Activated CD8-positive, alpha-beta memory T cell treated with anti-CD3 and anti-CD28 coated beads for 36 hours (primary cell): ENCODE measurements around the gene OR2AJ1. TPM values are rescaled to one million over a fixed set of nuclear protein-coding genes. Genes with fewer than 3 reads are reported as not detected.

Experiments used
- CTCF ChIA-PET: fragments of 350-600 bp; sonication (Branson Sonifier 250); formaldehyde crosslinking; loops from one replicate; lab custom pipeline; 2021; ENCODE audit warnings: antibody characterized with exemption; lab: Charles Lee
- POLR2A ChIA-PET: fragments of 350-600 bp; sonication (Branson Sonifier 250); formaldehyde crosslinking; loops from one replicate; lab custom pipeline; 2021; ENCODE audit warnings: antibody characterized with exemption; lab: Charles Lee
- total RNA-seq, 2 experiments: library from RNA; stranded (reverse); gene quantifications; one replicate each; pipeline ENCODE4 v1.2.3, GENCODE V29; 2021

OR2AJ1 gene
- total RNA-seq, 2 experiments from 2014 or later, result not detected

DNA sequence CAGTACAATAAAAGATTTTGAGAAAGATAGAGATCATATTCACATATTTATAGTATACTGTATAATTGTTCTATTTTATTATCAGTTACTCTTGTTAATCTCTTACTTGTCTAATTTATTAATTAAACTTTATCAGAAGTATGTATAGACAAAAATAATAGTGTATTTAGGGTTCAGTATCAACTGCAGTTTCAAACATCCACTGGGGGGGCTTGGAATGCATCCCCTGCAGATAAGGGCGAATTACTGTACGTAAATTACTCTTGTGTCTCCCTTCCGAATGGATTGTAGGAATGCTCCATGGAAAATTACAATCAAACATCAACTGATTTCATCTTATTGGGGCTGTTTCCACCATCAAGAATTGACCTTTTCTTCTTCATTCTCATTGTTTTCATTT is 23.9 kb downstream of the OR2AJ1 start, which contains the start of gene OR2L8:
Gene OR2L8 (plus strand): TSS at position 301 of the 400 bp plus-strand sequence. CDS start 0 bp downstream, at position 301.
- CTCF ChIA-PET, result no interaction called here
- POLR2A ChIA-PET, result no interaction called here

DNA sequence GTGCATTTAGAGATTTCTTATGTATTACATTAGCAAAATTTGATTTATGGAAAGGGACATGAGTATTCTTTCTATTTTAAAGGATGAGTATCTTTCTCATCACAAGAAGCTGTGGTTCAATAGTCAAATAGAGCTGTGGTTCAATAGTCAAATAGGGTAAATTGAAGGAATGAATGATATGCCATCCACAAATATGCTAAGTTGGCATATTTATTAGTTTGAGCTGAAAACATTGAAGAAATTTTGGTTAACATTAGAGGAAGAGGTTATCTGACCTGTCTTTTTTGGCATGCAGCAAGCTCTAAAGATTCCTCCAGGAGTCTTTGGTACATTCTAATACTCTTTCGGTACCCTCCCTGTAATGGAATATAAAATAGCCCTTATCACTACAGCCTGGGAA is 28.7 kb downstream of the OR2AJ1 start:
- CTCF ChIA-PET, result no interaction called here
- POLR2A ChIA-PET, result no interaction called here

- POLR2A ChIA-PET, result no interaction called here
- CTCF ChIA-PET, result no interaction called here
Measured at GRCh38 chr1:247961791-247962190, 37.1 kb downstream of the OR2AJ1 start.

- CTCF ChIA-PET, result no interaction called here
Measured at GRCh38 chr1:247962911-247963588, 38.4 kb downstream of the OR2AJ1 start.

DNA sequence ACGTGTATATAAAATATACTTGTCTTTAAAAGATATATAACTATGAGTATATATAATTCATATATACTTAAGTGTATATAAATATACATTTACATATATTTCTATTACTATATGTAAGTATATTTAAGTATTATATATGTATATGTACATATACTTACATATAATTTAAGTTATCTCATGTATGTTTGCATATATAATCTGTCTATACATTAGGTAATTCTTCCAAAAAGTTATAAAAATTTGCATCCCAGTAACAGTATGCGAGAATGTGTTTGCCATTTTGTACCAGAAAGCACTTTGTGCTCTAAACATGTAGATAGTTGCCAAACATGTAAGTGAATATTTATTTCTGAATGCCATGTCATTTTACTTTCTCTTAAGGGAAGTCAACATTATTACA is 40.2 kb downstream of the OR2AJ1 start, which contains the start of gene OR2AK2:
Gene OR2AK2 (plus strand): TSS at position 301 of the 400 bp plus-strand sequence. CDS start 144 bp downstream, outside the sequence.
- POLR2A ChIA-PET, result no interaction called here
- CTCF ChIA-PET, result no interaction called here

More at GRCh38 chr1:247962911-247963588, 38.4 kb downstream of the OR2AJ1 start:
- POLR2A ChIA-PET, result no interaction called here

DNA sequence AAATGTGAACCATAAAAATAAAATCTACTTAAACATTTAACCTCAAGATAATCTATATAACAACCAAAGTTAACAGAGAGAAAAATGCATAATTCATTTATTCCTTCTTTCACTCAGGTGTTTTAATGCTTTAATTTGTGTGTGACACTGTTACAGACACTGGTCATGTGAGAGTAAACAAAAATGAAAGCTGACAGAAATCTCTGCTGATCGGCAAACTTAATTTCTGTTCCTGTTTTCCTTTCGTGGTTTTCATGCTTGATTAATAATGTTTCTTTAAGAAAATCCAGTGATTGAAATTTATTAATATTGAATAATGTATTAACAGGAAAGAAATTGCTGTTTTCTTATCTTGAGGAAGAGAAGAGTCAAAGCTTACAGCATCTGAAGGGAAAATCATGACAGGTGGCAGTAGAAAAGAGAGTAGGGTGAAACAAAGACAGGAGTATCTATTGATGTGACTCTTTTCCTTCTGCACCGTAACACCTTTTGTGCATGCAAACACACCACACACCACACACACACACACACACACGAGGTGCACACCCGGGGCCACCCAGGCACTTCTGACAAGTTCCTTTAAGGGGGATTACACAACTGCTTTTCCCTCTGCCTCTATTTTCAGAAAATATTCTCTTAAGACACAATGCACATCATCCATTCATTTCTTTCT is 42.0 kb downstream of the OR2AJ1 start:
- POLR2A ChIA-PET, result no interaction called here
- CTCF ChIA-PET, result no interaction called here

Other genes starting within 250 kb of the OR2AJ1 start
- not detected for gene OR13G1, start 245.2 kb upstream of the OR2AJ1 start, total RNA-seq
- not detected for gene OR6F1, start 208.2 kb upstream of the OR2AJ1 start, total RNA-seq
- gene OR14K1, start 186.3 kb upstream of the OR2AJ1 start, total RNA-seq, result not detected
- gene OR14A2, start 176.7 kb upstream of the OR2AJ1 start, total RNA-seq, result not detected
- gene OR1C1, start 164.3 kb upstream of the OR2AJ1 start, total RNA-seq, result not detected
- not detected for gene OR14A16, start 100.8 kb upstream of the OR2AJ1 start, total RNA-seq
- not detected for gene OR11L1, start 83.0 kb upstream of the OR2AJ1 start, total RNA-seq
- gene TRIM58, start 67.7 kb upstream of the OR2AJ1 start, total RNA-seq, result under 1 TPM; 0.06 to 0.08 TPM
- not detected for gene OR2W3, start 29.3 kb upstream of the OR2AJ1 start, total RNA-seq
- not detected for gene OR2T8, start 4.6 kb upstream of the OR2AJ1 start, total RNA-seq
- not detected for gene OR2L8, start 24.0 kb downstream of the OR2AJ1 start, total RNA-seq
- not detected for gene OR2AK2, start 40.3 kb downstream of the OR2AJ1 start, total RNA-seq
- not detected for gene OR2L5, start 88.8 kb downstream of the OR2AJ1 start, total RNA-seq
- gene OR2L2, start 105.2 kb downstream of the OR2AJ1 start, total RNA-seq, result under 1 TPM in 1 of 2 experiments, not detected in 1; 0.06 TPM
- gene OR2L3, start 121.9 kb downstream of the OR2AJ1 start, total RNA-seq, result not detected
- gene OR2L13, start 170.3 kb downstream of the OR2AJ1 start, total RNA-seq, result not detected
- not detected for gene OR2M5, start 220.3 kb downstream of the OR2AJ1 start, total RNA-seq
- gene OR2M2, start 249.9 kb downstream of the OR2AJ1 start, total RNA-seq, result not detected